H1 (cell line): Measurements from ENCODE around the gene TOB2.

Experiments
- BCL11A ChIP-seq, 2 experiments: IDR thresholded peaks; one replicate each; pipeline ENCODE4 v1.6.1; 2011; ENCODE audit warnings: low read depth in 2 of 2, low read length in 2 of 2, mild to moderate bottlenecking in 2 of 2
- CTCF ChIP-seq, 3 experiments: IDR thresholded peaks; 1 replicate in 2 of 3; 2 replicates in 1 of 3; pipeline versions ENCODE4 v1.5.1 to v1.6.1; 2011; ENCODE audit warnings: low read length in 3 of 3, mild to moderate bottlenecking in 3 of 3, inconsistent platforms in 2 of 3, low read depth in 1 of 3, moderate library complexity in 1 of 3; ENCODE audit not compliant: insufficient read depth in 1 of 3; ENCODE audit errors: control extremely low read depth in 1 of 3
- EGR1 ChIP-seq: IDR thresholded peaks from 2 replicates; pipeline ENCODE4 v1.6.1; 2011; ENCODE audit warnings: low read depth, low read length, borderline replicate concordance
- POLR2A ChIP-seq, 2 experiments: IDR thresholded peaks; 1 replicate in 1 of 2; 2 replicates in 1 of 2; pipeline ENCODE4 v1.6.1; 2011; ENCODE audit warnings: low read depth in 2 of 2, low read length in 2 of 2, mild to moderate bottlenecking in 2 of 2; ENCODE audit errors: control extremely low read depth in 1 of 2
- TCF12 ChIP-seq: IDR thresholded peaks from 2 replicates; pipeline ENCODE4 v1.6.1; 2011; ENCODE audit warnings: low read depth, mild to moderate bottlenecking, low read length
- YY1 ChIP-seq: IDR thresholded peaks from 2 replicates; pipeline ENCODE4 v1.6.1; 2011; ENCODE audit warnings: low read depth, mild to moderate bottlenecking, low read length
- ZNF274 ChIP-seq: IDR thresholded peaks from 2 replicates; pipeline ENCODE4 v1.7.0; 2012; ENCODE audit warnings: low read length, borderline replicate concordance; ENCODE audit errors: extremely low read depth
- TF ChIP-seq, protein P1 (sequence below): IDR thresholded peaks from 2 replicates; pipeline ENCODE4 v1.6.1; 2012; ENCODE audit warnings: low read length, inconsistent platforms

DNA sequence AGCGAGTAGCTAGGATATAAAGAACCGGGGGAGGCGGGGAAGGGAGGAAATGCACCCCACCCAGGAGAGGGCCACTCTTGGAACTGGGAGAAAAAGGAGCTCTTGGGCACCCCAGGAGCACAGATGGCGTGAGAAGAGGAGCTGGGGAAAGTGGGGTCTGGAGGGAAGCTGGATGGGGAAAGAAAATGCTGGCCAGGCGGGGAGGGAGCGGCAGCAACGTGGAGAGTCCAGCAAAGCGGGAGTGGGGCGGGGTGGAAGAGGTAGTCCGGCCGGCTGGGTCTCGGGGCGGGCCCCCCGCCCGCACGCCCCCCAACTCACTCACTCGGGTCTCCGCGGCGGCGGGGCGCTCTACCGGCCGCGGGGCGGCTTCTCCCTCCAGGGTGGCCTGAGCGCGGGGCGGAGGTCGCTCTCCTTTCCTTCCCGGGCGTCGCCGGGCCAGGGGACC, 522 bp downstream of the TOB2 start:
- no peak for TF ChIP-seq POLR2A (IDR thresholded peaks at IDR 0.05; ENCODE audit: control extremely low read depth in 1 of 2, low read depth in 2 of 2, low read length in 2 of 2)
- no peak for TF ChIP-seq EGR1
- TF ChIP-seq CTCF (IDR thresholded peaks at IDR 0.05; ENCODE audit: control extremely low read depth in 1 of 3, insufficient read depth in 1 of 3, low read depth in 1 of 3, low read length in 3 of 3), result no peak
- TF ChIP-seq YY1, result no peak
- TF ChIP-seq ZNF274, result no peak
- TF ChIP-seq, protein P1, sequence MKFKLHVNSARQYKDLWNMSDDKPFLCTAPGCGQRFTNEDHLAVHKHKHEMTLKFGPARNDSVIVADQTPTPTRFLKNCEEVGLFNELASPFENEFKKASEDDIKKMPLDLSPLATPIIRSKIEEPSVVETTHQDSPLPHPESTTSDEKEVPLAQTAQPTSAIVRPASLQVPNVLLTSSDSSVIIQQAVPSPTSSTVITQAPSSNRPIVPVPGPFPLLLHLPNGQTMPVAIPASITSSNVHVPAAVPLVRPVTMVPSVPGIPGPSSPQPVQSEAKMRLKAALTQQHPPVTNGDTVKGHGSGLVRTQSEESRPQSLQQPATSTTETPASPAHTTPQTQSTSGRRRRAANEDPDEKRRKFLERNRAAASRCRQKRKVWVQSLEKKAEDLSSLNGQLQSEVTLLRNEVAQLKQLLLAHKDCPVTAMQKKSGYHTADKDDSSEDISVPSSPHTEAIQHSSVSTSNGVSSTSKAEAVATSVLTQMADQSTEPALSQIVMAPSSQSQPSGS, result no peak
- no peak for TF ChIP-seq BCL11A (IDR thresholded peaks at IDR 0.05; ENCODE audit: low read depth in 2 of 2, low read length in 2 of 2)
- no peak for TF ChIP-seq TCF12
